IPS DF 6.9 (cell line): ENCODE data around the gene SUSD4.

Experiments used
- DNase-seq: peaks from one replicate; pipeline ENCODE4 v3.0.0-alpha.2; 2013; ENCODE audit warnings: low read depth, low spot score
- H3K27ac ChIP-seq: one replicate; pipeline ENCODE4 v1.5.1; 2013; ENCODE audit warnings: low read length, control low read depth
- H3K27me3 ChIP-seq: 2 replicates; pipeline ENCODE4 v1.6.1; 2013; ENCODE audit warnings: mild to moderate bottlenecking, low read length; ENCODE audit not compliant: control insufficient read depth, insufficient read depth
- H3K36me3 ChIP-seq: 2 replicates; pipeline ENCODE4 v1.6.1; 2013; ENCODE audit warnings: low read length; ENCODE audit not compliant: control insufficient read depth, insufficient read depth
- H3K4me1 ChIP-seq: 2 replicates; pipeline ENCODE4 v1.6.1; 2013; ENCODE audit warnings: low read length; ENCODE audit not compliant: control insufficient read depth, insufficient read depth
- H3K4me3 ChIP-seq: 2 replicates; pipeline ENCODE4 v1.5.1; 2013; ENCODE audit warnings: mild to moderate bottlenecking, low read length
- H3K9me3 ChIP-seq: 2 replicates; pipeline ENCODE4 v1.6.1; 2013; ENCODE audit warnings: low read length, inconsistent platforms; ENCODE audit not compliant: control insufficient read depth, insufficient read depth
- WGBS: extraction: QIAGEN DNeasy Blood & Tissue Kit; methylation state at CpG from one replicate; pipeline ENCODE4 v1.1.7; 2013; ENCODE audit warnings: mixed read lengths, missing lambda C conversion rate; ENCODE audit not compliant: insufficient read length, insufficient coverage; 5-methylcytosine and 5-hydroxymethylcytosine counted together

The SUSD4 gene

GRCh38 chr1:223207293-223208066 is 156.5 kb downstream of the SUSD4 start:
- Histone ChIP-seq H3K27me3 (no peaks in the 10 kb centered on the region), H3K9me3 (no peaks in the 10 kb centered on the region), H3K27ac (no peak overlapping the region), H3K36me3 (no peaks in the 10 kb centered on the region), H3K4me1 (no peaks in the 10 kb centered on the region), H3K4me3 (no peak overlapping the region)
- DNase-seq: no peak
- WGBS: no CpG with 5 or more reads among the region's 3 CpGs

GRCh38 chr1:223204424-223204823 is 159.6 kb downstream of the SUSD4 start:
- Histone ChIP-seq H3K4me3 (no peak overlapping the region), H3K27ac (no peak overlapping the region), H3K4me1 (no peaks in the 10 kb centered on the region), H3K9me3 (no peaks in the 10 kb centered on the region), H3K36me3 (no peaks in the 10 kb centered on the region), H3K27me3 (no peaks in the 10 kb centered on the region)
- no peak for DNase-seq
- WGBS: no CpG with 5 or more reads among the region's 4 CpGs

GRCh38 chr1:223203694-223204093 is 160.3 kb downstream of the SUSD4 start:
- WGBS: no CpG with 5 or more reads among the region's 6 CpGs
- Histone ChIP-seq H3K4me1 (no peaks in the 10 kb centered on the region), H3K27me3 (no peaks in the 10 kb centered on the region), H3K36me3 (no peaks in the 10 kb centered on the region), H3K9me3 (no peaks in the 10 kb centered on the region), H3K4me3 (no peak overlapping the region), H3K27ac (no peak overlapping the region)
- no peak for DNase-seq

GRCh38 chr1:223203034-223203408 is 161.0 kb downstream of the SUSD4 start:
- Histone ChIP-seq H3K9me3 (no peaks in the 10 kb centered on the region), H3K27me3 (no peaks in the 10 kb centered on the region), H3K4me3 (no peak overlapping the region), H3K27ac (no peak overlapping the region), H3K4me1 (no peaks in the 10 kb centered on the region), H3K36me3 (no peaks in the 10 kb centered on the region)
- WGBS: no CpG with 5 or more reads among the region's 9 CpGs
- no peak for DNase-seq

GRCh38 chr1:223202376-223203033 is 161.5 kb downstream of the SUSD4 start:
- H3K4me3 ChIP-seq: no peak overlapping the region
- H3K9me3 ChIP-seq: no peaks in the 10 kb centered on the region
- H3K4me1 ChIP-seq: no peaks in the 10 kb centered on the region
- no CpG with 5 or more reads among the region's 13 CpGs for WGBS
- no peaks in the 10 kb centered on the region for H3K27me3 ChIP-seq
- no peak overlapping the region for H3K27ac ChIP-seq
- H3K36me3 ChIP-seq: no peaks in the 10 kb centered on the region
- no peak for DNase-seq

GRCh38 chr1:223201967-223202366 is 162.0 kb downstream of the SUSD4 start:
- no CpG with 5 or more reads among the region's 2 CpGs for WGBS
- Histone ChIP-seq H3K9me3 (no peaks in the 10 kb centered on the region), H3K27ac (no peak overlapping the region), H3K4me3 (no peak overlapping the region), H3K4me1 (no peaks in the 10 kb centered on the region), H3K36me3 (no peaks in the 10 kb centered on the region), H3K27me3 (no peaks in the 10 kb centered on the region)
- DNase-seq: no peak

GRCh38 chr1:223200903-223201302 is 163.1 kb downstream of the SUSD4 start:
- H3K4me1 ChIP-seq: no peaks in the 10 kb centered on the region
- H3K27me3 ChIP-seq: no peaks in the 10 kb centered on the region
- DNase-seq: no peak
- H3K4me3 ChIP-seq: no peak overlapping the region
- H3K27ac ChIP-seq: no peak overlapping the region
- no CpG with 5 or more reads among the region's 6 CpGs for WGBS
- H3K36me3 ChIP-seq: no peaks in the 10 kb centered on the region
- H3K9me3 ChIP-seq: no peaks in the 10 kb centered on the region

GRCh38 chr1:223199094-223199647 is 164.8 kb downstream of the SUSD4 start:
- H3K27me3 ChIP-seq: no peaks in the 10 kb centered on the region
- WGBS: no CpG with 5 or more reads among the region's 2 CpGs
- DNase-seq: no peak
- no peaks in the 10 kb centered on the region for H3K36me3 ChIP-seq
- H3K4me1 ChIP-seq: no peaks in the 10 kb centered on the region
- no peak overlapping the region for H3K27ac ChIP-seq
- H3K4me3 ChIP-seq: no peak overlapping the region
- no peaks in the 10 kb centered on the region for H3K9me3 ChIP-seq

- no peaks in the 10 kb centered on the region for H3K9me3 ChIP-seq
- H3K27ac ChIP-seq: no peak overlapping the region
- no peak overlapping the region for H3K4me3 ChIP-seq
- H3K36me3 ChIP-seq: no peaks in the 10 kb centered on the region
- H3K27me3 ChIP-seq: no peaks in the 10 kb centered on the region
- no peak for DNase-seq
- no peaks in the 10 kb centered on the region for H3K4me1 ChIP-seq
- no CpG with 5 or more reads among the region's 3 CpGs for WGBS
Measured at GRCh38 chr1:223198628-223198965, 165.4 kb downstream of the SUSD4 start.

- WGBS: no CpG with 5 or more reads among the region's 4 CpGs
- Histone ChIP-seq H3K4me3 (no peak overlapping the region), H3K4me1 (no peaks in the 10 kb centered on the region), H3K36me3 (no peaks in the 10 kb centered on the region), H3K9me3 (no peaks in the 10 kb centered on the region), H3K27me3 (no peaks in the 10 kb centered on the region), H3K27ac (no peak overlapping the region)
- no peak for DNase-seq
Measured at GRCh38 chr1:223197923-223198627, 165.9 kb downstream of the SUSD4 start.
